ENCODE results near the gene TRIM62. TPM values are rescaled to one million over a fixed set of nuclear protein-coding genes. Genes with fewer than 3 reads are reported as not detected.
A peak's percentile ranks its signal among the peaks of the same experiment; 100 is the strongest.
"Not testable (repeated sequence)": the region's sequence is repeated elsewhere in the genome, so short reads cannot be mapped to it uniquely, and the experiment has no call there.

Gene TRIM62
- total RNA-seq, 1 donor, result 3.9 TPM

DNA sequence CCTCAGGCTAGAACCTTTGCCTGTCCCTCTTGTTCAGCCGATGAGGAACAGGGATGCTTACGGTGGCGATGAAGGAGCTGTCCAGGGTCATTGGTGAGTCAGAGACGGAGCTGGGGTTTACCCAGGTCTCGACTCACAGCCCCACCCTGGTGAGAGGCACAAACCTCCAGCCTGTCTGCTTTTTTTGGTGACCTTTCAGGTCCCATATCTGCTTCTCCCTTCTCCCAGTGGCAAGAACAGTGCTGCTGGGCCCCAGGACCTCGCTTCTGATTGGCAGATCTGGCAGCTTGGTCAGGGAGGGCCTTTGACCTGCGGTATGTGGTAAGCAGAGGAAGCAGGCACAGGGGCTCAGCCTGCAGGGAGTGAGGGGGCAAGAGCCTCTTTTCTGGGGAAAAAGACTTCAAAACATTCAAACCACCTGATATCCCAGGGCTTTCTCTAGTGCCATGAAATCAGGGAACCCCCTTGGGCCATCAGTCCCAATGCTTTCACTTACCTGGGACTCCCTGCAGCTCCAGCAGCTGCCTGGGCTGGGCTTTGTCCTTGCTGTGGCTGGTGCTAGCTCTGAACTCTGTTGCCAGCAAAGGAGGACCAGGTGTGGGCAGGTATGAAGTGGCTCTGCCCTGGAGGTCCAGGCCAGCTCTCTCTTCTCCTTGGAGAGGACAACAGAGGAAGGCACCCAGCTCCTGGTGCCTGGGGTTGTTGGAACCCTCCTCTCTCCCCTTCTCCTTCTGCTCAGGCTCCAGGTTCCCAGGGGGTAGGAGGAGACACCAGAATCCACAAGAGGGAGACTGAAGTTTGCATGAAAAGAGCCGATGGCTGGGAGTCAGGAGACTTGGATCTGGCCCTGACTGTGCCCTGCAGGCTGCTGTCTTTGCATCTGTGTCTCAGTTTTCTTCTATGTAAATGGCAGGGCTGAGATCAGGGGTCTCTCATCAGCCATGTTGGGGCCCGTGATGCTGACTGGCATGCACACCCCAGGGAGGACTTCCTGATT, 41.4 kb downstream of the TRIM62 start:
- H3K4me3 ChIP-seq (ENCODE audit: low read depth, low read length), result no peak overlapping the region
- peak; percentile 33 for DNase-seq (ENCODE audit: low read depth)
- TF ChIP-seq, protein P1, sequence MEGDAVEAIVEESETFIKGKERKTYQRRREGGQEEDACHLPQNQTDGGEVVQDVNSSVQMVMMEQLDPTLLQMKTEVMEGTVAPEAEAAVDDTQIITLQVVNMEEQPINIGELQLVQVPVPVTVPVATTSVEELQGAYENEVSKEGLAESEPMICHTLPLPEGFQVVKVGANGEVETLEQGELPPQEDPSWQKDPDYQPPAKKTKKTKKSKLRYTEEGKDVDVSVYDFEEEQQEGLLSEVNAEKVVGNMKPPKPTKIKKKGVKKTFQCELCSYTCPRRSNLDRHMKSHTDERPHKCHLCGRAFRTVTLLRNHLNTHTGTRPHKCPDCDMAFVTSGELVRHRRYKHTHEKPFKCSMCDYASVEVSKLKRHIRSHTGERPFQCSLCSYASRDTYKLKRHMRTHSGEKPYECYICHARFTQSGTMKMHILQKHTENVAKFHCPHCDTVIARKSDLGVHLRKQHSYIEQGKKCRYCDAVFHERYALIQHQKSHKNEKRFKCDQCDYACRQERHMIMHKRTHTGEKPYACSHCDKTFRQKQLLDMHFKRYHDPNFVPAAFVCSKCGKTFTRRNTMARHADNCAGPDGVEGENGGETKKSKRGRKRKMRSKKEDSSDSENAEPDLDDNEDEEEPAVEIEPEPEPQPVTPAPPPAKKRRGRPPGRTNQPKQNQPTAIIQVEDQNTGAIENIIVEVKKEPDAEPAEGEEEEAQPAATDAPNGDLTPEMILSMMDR (IDR thresholded peaks at IDR 0.05; ENCODE audit: insufficient read depth, low read depth, low read length), result peak; percentile 22

DNA sequence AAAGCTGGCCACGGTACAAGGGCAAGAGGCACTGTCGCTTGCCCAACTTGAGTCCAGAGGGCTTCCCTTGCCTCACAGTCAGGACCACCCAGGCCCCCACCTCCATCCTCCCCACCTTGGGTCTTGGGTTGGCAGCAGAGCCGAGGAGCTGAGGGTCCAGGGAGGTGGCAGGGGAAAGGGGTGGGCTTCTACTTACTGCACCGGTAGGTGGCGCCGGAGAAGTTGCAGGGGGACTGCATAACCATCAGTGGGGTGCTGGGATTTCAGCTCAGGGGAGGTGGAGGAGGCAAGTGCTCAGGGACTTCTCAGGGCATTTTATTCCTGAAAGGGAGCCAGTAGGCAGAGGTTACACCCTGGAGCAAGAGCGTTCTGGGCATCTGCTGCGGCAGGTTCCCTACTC, 44.0 kb downstream of the TRIM62 start:
- DNase-seq (ENCODE audit: low read depth), result peak; percentile 47
- H3K4me3 ChIP-seq (ENCODE audit: low read depth, low read length), result no peak overlapping the region
- TF ChIP-seq, protein P1 (IDR thresholded peaks at IDR 0.05; ENCODE audit: insufficient read depth, low read depth, low read length), result peak; percentile 72

DNA sequence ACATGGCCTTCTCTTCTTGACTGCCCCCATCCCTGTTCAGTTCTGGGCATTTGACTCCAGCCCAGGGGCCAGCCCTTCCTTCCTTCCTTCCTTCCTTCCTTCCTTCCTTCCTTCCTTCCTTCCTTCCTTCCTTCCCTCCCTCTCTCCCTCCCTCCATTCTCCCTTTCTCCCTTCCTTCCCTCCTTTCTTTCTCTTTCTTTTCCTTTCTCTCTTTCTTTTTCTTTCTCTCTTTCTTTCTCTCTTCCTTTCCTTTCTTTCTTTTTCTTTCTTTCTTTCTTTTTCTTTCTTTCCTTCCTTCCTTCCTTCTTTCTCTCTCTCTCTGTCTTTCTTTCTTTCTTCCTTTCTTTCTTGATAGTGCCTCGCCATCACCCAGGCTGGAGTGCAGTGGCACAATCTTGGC, 45.8 kb downstream of the TRIM62 start:
- H3K4me3 ChIP-seq (ENCODE audit: low read depth, low read length); DNase-seq (ENCODE audit: low read depth): not testable (repeated sequence)

DNA sequence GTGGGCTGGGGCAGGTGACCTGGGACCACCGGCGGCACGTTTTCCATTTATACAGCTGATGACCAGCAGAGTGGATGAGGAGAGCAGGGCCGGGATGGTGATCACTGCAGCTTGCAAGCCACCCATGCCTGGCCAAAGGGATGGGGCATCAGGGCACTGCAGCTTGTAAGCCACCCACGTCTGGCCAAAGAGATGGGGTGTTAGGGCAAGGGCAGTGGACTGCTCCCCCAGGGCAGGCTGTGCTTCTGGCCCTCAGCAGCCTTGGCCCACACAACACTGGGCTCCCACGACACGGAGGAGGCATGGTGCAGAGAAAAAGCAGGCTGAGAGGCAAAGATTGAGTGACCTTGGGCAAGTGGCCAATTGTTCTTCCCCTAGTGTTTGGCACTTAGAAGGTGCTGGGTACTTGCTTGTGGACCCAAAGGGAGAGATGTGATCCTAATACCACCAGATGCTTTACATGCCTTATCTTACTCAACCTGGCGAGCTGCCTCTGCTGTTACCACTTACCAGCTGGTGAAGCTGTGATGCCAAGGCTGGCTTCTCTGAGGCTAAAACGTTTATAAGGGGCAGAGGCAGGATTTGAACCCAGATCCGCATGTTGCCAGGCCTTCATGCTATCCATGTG, 48.3 kb downstream of the TRIM62 start:
- DNase-seq (ENCODE audit: low read depth), result no peak
- H3K4me3 ChIP-seq (ENCODE audit: low read depth, low read length), result no peak overlapping the region
- TF ChIP-seq, protein P1 (IDR thresholded peaks at IDR 0.05; ENCODE audit: insufficient read depth, low read depth, low read length), result no peak

DNA sequence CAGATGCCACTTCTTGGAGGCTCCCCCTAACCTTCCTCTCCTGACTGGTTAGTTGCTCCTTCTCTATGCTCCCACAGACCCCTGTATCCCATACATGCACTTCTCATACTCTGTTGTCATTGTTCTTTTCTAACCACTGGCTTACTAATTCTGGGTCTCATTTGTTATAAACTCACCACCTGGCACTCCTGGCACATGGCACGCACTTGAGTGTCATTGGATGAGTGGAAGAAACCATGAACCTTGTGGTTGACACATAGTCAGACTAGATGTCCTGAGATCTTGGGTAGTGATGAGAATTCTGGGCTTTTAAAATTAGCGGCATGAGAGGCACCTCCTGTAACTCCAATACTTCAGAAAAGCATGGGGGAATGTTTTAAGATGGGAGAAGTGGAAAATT, 49.3 kb downstream of the TRIM62 start:
- no peak for DNase-seq (ENCODE audit: low read depth)
- TF ChIP-seq, protein P1 (IDR thresholded peaks at IDR 0.05; ENCODE audit: insufficient read depth, low read depth, low read length), result no peak

DNA sequence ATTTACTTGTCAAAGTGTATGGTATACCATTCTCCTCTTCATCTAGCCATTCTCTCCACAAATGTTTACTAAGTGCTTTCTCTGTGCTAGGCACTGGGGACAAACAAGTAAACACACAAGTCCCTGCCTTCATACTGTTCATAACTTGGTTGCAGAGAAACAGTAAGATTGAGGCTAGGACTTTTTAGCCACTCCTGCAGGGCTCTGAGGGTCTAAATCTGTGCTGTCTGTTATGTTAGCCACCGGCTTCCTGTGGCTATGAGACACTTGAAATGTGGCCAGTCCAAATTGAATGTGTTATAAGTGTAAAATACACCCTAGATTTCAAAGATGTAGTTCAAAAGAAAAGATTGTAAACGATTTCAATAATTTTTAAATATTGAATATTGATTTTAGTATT, 50.7 kb downstream of the TRIM62 start:
- TF ChIP-seq, protein P1 (IDR thresholded peaks at IDR 0.05; ENCODE audit: insufficient read depth, low read depth, low read length), result no peak
- DNase-seq (ENCODE audit: low read depth), result no peak

More for the DNA sequence above, 49.3 kb downstream of the TRIM62 start:
- no peak overlapping the region for H3K4me3 ChIP-seq (ENCODE audit: low read depth, low read length)

DNA sequence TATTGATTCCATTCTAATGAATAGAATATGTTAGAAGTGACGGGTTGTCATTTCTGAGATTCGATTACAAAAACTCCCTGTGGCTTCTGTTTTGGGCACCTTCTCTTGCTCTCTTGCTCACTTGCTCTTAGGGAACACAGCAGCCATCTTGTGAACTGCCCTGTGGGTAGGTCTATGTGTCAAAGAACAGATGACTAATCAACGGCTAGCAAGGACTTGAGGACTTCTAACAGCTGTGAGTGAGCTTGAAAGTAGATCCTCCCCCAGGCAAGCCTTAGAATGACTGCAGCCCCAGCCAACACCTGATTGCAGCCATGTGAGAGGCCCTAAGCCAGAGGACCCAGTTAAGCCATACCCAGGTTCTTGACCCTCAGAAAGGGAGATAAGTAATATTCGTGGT, 51.5 kb downstream of the TRIM62 start:
- no peak overlapping the region for H3K4me3 ChIP-seq (ENCODE audit: low read depth, low read length)
- TF ChIP-seq, protein P1 (IDR thresholded peaks at IDR 0.05; ENCODE audit: insufficient read depth, low read depth, low read length), result no peak
- DNase-seq (ENCODE audit: low read depth), result no peak

More for the DNA sequence above, 50.7 kb downstream of the TRIM62 start:
- H3K4me3 ChIP-seq (ENCODE audit: low read depth, low read length), result no peak overlapping the region

All from fibroblast of villous mesenchyme (primary cell).